PC-3 (cell line): ENCODE measurements around the gene ATAD3B. TPM values are rescaled to one million over a fixed set of nuclear protein-coding genes. Genes with fewer than 3 reads are reported as not detected.

Experiments
- ATAC-seq: fragments of 200-7000 bp; cut with Tn5 transposase; 2 replicates; pipeline ENCODE4 v1.9.1; 2020; ENCODE audit warnings: mild to moderate bottlenecking, moderate library complexity
- BruUV-seq: library from RNA; stranded (reverse); fragments of 400-500 nt; replicated peaks from 2 replicates; lab custom pipeline; 2021; lab: Mats Ljungman, UMichigan
- CTCF ChIA-PET: fragments of 300-600 bp; sonication (Branson Sonifier 250); formaldehyde crosslinking; loops from one replicate; lab custom pipeline; 2022; ENCODE audit warnings: antibody characterized with exemption; lab: Charles Lee
- POLR2A ChIA-PET: fragments of 300-600 bp; sonication (Branson Sonifier 250); formaldehyde crosslinking; loops from one replicate; lab custom pipeline; 2022; ENCODE audit warnings: antibody characterized with exemption; ENCODE audit not compliant: unreplicated experiment; lab: Charles Lee
- DNase-seq: peaks from one replicate; pipeline ENCODE4 v3.0.0-alpha.2; 2015
- H2AFZ ChIP-seq: fragments of 300-600 bp; sonication (generic); 2 replicates; pipeline ENCODE4 v1.6.0; 2016; ENCODE audit warnings: antibody characterized with exemption, low read length
- H3F3A ChIP-seq: fragments of 300-600 bp; sonication (generic); one replicate; pipeline ENCODE4 v1.6.0; 2017; ENCODE audit warnings: antibody characterized with exemption, low read length, control low read depth, mild to moderate bottlenecking; ENCODE audit not compliant: unreplicated experiment
- H3K27ac ChIP-seq: fragments of 300-600 bp; sonication (generic); 2 replicates; pipeline ENCODE4 v1.5.1; 2016; ENCODE audit warnings: mild to moderate bottlenecking, low read length
- H3K27me3 ChIP-seq: fragments of 300-600 bp; sonication (generic); 2 replicates; pipeline ENCODE4 v1.6.1; 2016; ENCODE audit warnings: low read length, mixed read lengths
- H3K36me3 ChIP-seq: fragments of 300-600 bp; sonication (generic); 2 replicates; pipeline ENCODE4 v1.6.1; 2016; ENCODE audit warnings: low read depth, mixed run types, low read length, mixed read lengths
- H3K4me1 ChIP-seq: fragments of 300-600 bp; sonication (generic); 2 replicates; pipeline ENCODE4 v1.5.1; 2016; ENCODE audit warnings: low read length; ENCODE audit not compliant: insufficient read depth
- H3K4me2 ChIP-seq: fragments of 300-600 bp; sonication (generic); 2 replicates; pipeline ENCODE4 v1.6.0; 2016; ENCODE audit warnings: low read length
- H3K4me3 ChIP-seq: fragments of 300-600 bp; sonication (generic); 2 replicates; pipeline ENCODE4 v1.5.1; 2016; ENCODE audit warnings: mild to moderate bottlenecking, low read length, mixed read lengths
- H3K79me2 ChIP-seq: fragments of 300-600 bp; sonication (generic); 2 replicates; pipeline ENCODE4 v1.6.1; 2017; ENCODE audit warnings: low read length, mixed read lengths
- H3K9ac ChIP-seq: fragments of 300-600 bp; sonication (generic); 2 replicates; pipeline ENCODE4 v1.6.0; 2016; ENCODE audit warnings: mild to moderate bottlenecking, low read length
- H3K9me2 ChIP-seq: fragments of 300-600 bp; sonication (generic); replicated peaks from 2 replicates; pipeline ENCODE4 v1.6.1; 2016; ENCODE audit warnings: mixed run types, low read length, mixed read lengths
- H3K9me3 ChIP-seq: fragments of 300-600 bp; sonication (generic); 2 replicates; pipeline ENCODE4 v1.6.1; 2016; ENCODE audit warnings: low read length, mixed read lengths
- H4K20me1 ChIP-seq: fragments of 300-600 bp; sonication (generic); 2 replicates; pipeline ENCODE4 v1.6.1; 2016; ENCODE audit warnings: low read length, mixed read lengths
- EZH2 ChIP-seq: fragments of 300-600 bp; sonication (generic); IDR thresholded peaks from one replicate; pipeline ENCODE4 v1.6.1; 2017; ENCODE audit warnings: antibody characterized with exemption, mild to moderate bottlenecking, low read length; ENCODE audit not compliant: unreplicated experiment
- EZH2phosphoT487 ChIP-seq: fragments of 300-600 bp; sonication (generic); IDR thresholded peaks from 2 replicates; pipeline ENCODE4 v1.6.1; 2018; ENCODE audit warnings: mild to moderate bottlenecking, antibody characterized with exemption, low read length, borderline replicate concordance
- intact Hi-C: fragments of 100-400 bp; cut with micrococcal nuclease; formaldehyde crosslinking; loops from 2 replicates; pipeline ENCODE4 v1.9.0; 2023
- total RNA-seq: library from RNA; depleted of rRNA; stranded (reverse); fragments of >200 nt; gene quantifications from 2 replicates; pipeline ENCODE4 v1.2.3, GENCODE V29; 2014
- TF ChIP-seq, protein P1 (sequence below): fragments of 300-600 bp; sonication (generic); conservative IDR thresholded peaks from 2 replicates; pipeline ENCODE4 v1.5.1; 2017; ENCODE audit warnings: antibody characterized with exemption, low read depth, mild to moderate bottlenecking, low read length

Gene ATAD3B
- total RNA-seq, 1 experiment from 2014 or later = 140 TPM

DNA sequence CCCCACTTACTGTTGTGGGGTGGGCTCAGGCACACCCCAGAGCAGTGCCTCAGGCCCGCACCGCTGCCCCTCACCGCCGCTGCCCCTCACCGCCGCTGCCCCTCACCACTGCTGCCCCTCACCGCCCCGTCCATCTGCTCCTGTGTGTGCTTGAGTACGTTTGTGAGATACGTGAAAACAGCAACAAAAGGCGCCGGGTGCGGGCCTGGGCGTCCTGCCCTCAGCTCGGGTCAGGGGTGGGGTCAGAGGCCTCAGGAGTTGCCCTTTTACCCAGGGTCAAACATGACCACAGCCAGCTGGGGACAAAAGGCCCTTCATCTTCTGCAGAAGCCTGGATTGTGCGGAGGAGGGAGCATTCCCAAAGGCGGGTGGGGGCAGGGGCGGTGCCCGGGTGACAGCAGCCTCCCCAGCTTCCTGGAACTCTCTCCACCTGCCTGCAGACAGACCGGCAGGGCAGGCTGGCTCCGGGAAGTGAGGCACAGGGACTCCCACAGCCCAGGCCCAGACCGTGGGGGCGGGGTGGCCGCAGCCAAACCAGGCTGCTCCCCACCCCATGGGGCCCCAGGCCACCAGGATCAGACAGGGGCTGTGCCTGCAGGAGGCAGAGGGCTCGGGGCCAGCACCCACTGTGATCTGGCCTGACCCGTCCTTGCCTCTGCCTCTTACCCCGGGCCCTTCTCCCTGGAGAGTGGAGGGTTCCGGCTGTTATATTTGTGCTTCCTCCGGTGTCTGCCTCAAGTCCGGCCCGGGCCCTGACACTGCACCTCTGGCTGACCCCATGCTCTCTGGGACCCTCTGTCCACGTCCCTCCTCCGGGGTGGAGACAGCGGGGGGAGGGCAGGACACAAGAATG, 38.4 kb upstream of the ATAD3B start:
- no TSS peak for BruUV-seq

DNA sequence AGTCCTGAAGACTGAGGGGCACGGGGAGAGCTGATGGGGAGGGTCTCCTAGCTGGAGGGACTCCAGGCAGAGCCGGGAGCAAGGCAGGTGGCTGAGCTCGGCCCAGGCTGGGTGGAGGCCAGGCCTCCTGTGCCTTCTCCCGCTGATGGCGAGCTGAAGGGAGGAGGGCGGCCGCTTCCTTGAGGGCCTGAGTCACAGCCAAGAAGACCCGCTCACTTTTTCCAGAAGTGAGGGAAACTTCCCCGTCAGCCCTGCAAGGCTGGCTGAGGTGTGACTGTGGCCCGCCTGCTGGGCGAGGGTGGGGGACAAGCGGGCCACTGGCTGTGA, 37.8 kb upstream of the ATAD3B start:
- POLR2A ChIA-PET = interaction anchor here (0.6 kb wide), 1 partner anchor 224 kb away, joined by 6 read pairs; no protein-coding TSS in a partner anchor
- peak; percentile 75 for DNase-seq

More for the DNA sequence above, 38.4 kb upstream of the ATAD3B start:
- Histone ChIP-seq H3K4me2 (peak overlapping the region; percentile 78), H3K9me3 (no peaks in the 10 kb centered on the region), H3K27ac (peak overlapping the region; percentile 89), H3K4me3 (peak overlapping the region; percentile 40), H3K79me2 (peaks cover 13% of the 10 kb centered on the region), H3K27me3 (no peaks in the 10 kb centered on the region), H3F3A (peaks cover 4% of the 10 kb centered on the region), H3K9me2 (no peaks in the 10 kb centered on the region), H2AFZ (peak overlapping the region; percentile 58; the same call in 1 of the 2 replicates), H3K9ac (peak overlapping the region; percentile 73), H4K20me1 (no peaks in the 10 kb centered on the region), H3K4me1 (peaks cover 48% of the 10 kb centered on the region), H3K36me3 (no peaks in the 10 kb centered on the region)
- TF ChIP-seq, protein P1, sequence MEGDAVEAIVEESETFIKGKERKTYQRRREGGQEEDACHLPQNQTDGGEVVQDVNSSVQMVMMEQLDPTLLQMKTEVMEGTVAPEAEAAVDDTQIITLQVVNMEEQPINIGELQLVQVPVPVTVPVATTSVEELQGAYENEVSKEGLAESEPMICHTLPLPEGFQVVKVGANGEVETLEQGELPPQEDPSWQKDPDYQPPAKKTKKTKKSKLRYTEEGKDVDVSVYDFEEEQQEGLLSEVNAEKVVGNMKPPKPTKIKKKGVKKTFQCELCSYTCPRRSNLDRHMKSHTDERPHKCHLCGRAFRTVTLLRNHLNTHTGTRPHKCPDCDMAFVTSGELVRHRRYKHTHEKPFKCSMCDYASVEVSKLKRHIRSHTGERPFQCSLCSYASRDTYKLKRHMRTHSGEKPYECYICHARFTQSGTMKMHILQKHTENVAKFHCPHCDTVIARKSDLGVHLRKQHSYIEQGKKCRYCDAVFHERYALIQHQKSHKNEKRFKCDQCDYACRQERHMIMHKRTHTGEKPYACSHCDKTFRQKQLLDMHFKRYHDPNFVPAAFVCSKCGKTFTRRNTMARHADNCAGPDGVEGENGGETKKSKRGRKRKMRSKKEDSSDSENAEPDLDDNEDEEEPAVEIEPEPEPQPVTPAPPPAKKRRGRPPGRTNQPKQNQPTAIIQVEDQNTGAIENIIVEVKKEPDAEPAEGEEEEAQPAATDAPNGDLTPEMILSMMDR = no peak
- TF ChIP-seq EZH2 (no peak), EZH2phosphoT487 (no peak)
- ChIA-PET CTCF (no interaction called here), POLR2A (interaction anchor here (0.6 kb wide), 2 partner anchors 25 to 223 kb away, joined by 3 to 6 read pairs; no protein-coding TSS in a partner anchor)
- intact Hi-C loops = no loop called here
- peak; percentile 96 for DNase-seq
- peak; percentile 59 for ATAC-seq

More for the DNA sequence above, 37.8 kb upstream of the ATAD3B start:
- TF ChIP-seq, protein P1 = no peak
- TF ChIP-seq EZH2 (no peak), EZH2phosphoT487 (no peak)
- H3K9ac ChIP-seq = peak overlapping the region; percentile 73
- H3K4me3 ChIP-seq = peak overlapping the region; percentile 40
- intact Hi-C loops = no loop called here
- no peaks in the 10 kb centered on the region for H3K9me2 ChIP-seq
- peaks cover 13% of the 10 kb centered on the region for H3K79me2 ChIP-seq
- no peaks in the 10 kb centered on the region for H3K36me3 ChIP-seq
- no TSS peak for BruUV-seq
- no peaks in the 10 kb centered on the region for H3K27me3 ChIP-seq
- peaks cover 48% of the 10 kb centered on the region for H3K4me1 ChIP-seq
- CTCF ChIA-PET = no interaction called here
- H4K20me1 ChIP-seq = no peaks in the 10 kb centered on the region
- peaks cover 4% of the 10 kb centered on the region for H3F3A ChIP-seq
- H3K27ac ChIP-seq = peak overlapping the region; percentile 89
- H3K9me3 ChIP-seq = no peaks in the 10 kb centered on the region
- peak overlapping the region; percentile 58; the same call in 1 of the 2 replicates for H2AFZ ChIP-seq
- ATAC-seq = peak; percentile 2; the same call in 1 of the 2 replicates
- peak overlapping the region; percentile 78 for H3K4me2 ChIP-seq
